IPS DF 6.9 (cell line): ENCODE results near the gene NEDD4L.
"Not testable (repeated sequence)": the region's sequence is repeated elsewhere in the genome, so short reads cannot be mapped to it uniquely, and the experiment has no call there.

ENCODE experiments used
- DNase-seq: peaks from one replicate; pipeline ENCODE4 v3.0.0-alpha.2; 2013; ENCODE audit warnings: low read depth, low spot score
- H3K27ac ChIP-seq: one replicate; pipeline ENCODE4 v1.5.1; 2013; ENCODE audit warnings: low read length, control low read depth
- H3K27me3 ChIP-seq: 2 replicates; pipeline ENCODE4 v1.6.1; 2013; ENCODE audit warnings: mild to moderate bottlenecking, low read length; ENCODE audit not compliant: control insufficient read depth, insufficient read depth
- H3K36me3 ChIP-seq: 2 replicates; pipeline ENCODE4 v1.6.1; 2013; ENCODE audit warnings: low read length; ENCODE audit not compliant: control insufficient read depth, insufficient read depth
- H3K4me1 ChIP-seq: 2 replicates; pipeline ENCODE4 v1.6.1; 2013; ENCODE audit warnings: low read length; ENCODE audit not compliant: control insufficient read depth, insufficient read depth
- H3K4me3 ChIP-seq: 2 replicates; pipeline ENCODE4 v1.5.1; 2013; ENCODE audit warnings: mild to moderate bottlenecking, low read length
- H3K9me3 ChIP-seq: 2 replicates; pipeline ENCODE4 v1.6.1; 2013; ENCODE audit warnings: low read length, inconsistent platforms; ENCODE audit not compliant: control insufficient read depth, insufficient read depth
- WGBS: extraction: QIAGEN DNeasy Blood & Tissue Kit; methylation state at CpG from one replicate; pipeline ENCODE4 v1.1.7; 2013; ENCODE audit warnings: mixed read lengths, missing lambda C conversion rate; ENCODE audit not compliant: insufficient read length, insufficient coverage; 5-methylcytosine and 5-hydroxymethylcytosine counted together

NEDD4L gene

GRCh38 chr18:58167073-58167472 lies 123.0 kb downstream of the NEDD4L start:
- Histone ChIP-seq H3K4me1 (no peaks in the 10 kb centered on the region), H3K9me3 (no peaks in the 10 kb centered on the region), H3K27ac (no peak overlapping the region), H3K4me3 (no peak overlapping the region), H3K36me3 (no peaks in the 10 kb centered on the region), H3K27me3 (no peaks in the 10 kb centered on the region)
- DNase-seq: no peak
- WGBS: no CpG with 5 or more reads among the region's 1 CpG

DNA sequence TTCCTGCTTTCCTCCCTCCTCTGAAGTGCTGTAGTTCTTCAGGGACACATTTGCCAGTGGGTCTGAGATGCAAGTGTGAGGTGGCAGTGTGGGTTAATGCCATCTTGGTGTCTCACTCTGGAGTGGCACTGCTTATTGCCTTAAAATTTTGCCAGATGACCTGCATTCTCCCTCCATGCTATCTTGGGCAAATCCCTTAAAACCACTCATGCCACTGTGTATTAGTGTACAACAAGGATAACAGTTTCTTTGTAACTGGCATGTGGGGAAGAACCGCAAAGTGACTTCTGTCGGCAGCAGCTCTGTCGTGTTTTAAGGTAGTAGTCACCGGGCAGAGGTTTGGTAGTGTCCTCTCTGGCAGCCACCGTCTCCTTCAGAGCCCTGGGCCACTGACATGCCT lies 124.2 kb downstream of the NEDD4L start:
- H3K27ac ChIP-seq: no peak overlapping the region
- DNase-seq: no peak
- no peaks in the 10 kb centered on the region for H3K27me3 ChIP-seq
- no peak overlapping the region for H3K4me3 ChIP-seq
- H3K36me3 ChIP-seq: no peaks in the 10 kb centered on the region
- no peaks in the 10 kb centered on the region for H3K4me1 ChIP-seq
- no peaks in the 10 kb centered on the region for H3K9me3 ChIP-seq
- WGBS: no CpG with 5 or more reads among the region's 5 CpGs

DNA sequence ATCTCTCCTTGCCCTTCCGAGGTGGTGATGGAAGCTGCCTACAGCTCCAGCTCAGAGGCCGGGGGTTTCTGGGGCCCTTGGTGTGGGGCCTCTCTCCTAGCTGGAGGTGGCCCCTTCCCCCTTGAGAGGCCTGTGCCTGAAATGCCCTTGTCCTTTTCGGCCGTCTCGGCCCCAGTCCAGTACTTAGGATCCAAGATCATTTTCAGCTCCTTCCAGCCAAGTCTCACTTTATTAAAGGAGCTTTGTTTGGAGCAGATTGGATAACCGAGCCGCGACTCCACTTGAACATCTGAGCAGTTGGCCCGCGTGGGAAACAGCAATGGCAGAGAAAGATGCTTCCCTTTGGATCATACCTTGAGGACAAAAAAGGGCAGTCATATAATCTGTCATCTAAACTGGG lies 125.0 kb downstream of the NEDD4L start:
- DNase-seq: no peak
- no CpG with 5 or more reads among the region's 10 CpGs for WGBS
- Histone ChIP-seq H3K36me3 (no peaks in the 10 kb centered on the region), H3K4me3 (no peak overlapping the region), H3K9me3 (no peaks in the 10 kb centered on the region), H3K27me3 (no peaks in the 10 kb centered on the region), H3K4me1 (no peaks in the 10 kb centered on the region), H3K27ac (no peak overlapping the region)

- WGBS: no CpG with 5 or more reads among the region's 6 CpGs
- no peak overlapping the region for H3K4me3 ChIP-seq
- H3K36me3 ChIP-seq: no peaks in the 10 kb centered on the region
- peaks cover 1% of the 10 kb centered on the region; the same call in 1 of the 2 replicates for H3K4me1 ChIP-seq
- DNase-seq: no peak
- H3K27ac ChIP-seq: no peak overlapping the region
- no peaks in the 10 kb centered on the region for H3K27me3 ChIP-seq
- H3K9me3 ChIP-seq: no peaks in the 10 kb centered on the region
Observed at GRCh38 chr18:58169472-58169871, 125.4 kb downstream of the NEDD4L start.

DNA sequence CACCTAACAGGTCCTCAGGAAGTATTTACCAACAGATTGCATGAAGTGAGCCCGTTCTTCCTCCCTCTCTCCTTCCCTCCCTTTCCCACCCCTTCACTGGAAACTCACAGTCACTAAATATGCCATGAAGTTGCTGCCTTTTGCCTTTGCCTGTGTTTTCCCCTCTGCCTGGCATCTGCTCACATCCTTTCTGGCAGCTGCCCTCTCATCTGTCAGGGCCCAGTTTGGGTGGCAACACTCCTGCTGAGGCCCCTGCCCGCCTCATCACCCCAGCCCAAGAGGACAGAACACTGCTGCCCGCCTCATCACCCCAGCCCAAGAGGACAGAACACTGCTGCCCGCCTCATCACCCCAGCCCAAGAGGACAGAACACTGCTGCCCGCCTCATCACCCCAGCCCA lies 126.0 kb downstream of the NEDD4L start:
- H3K36me3 ChIP-seq, H3K4me3 ChIP-seq, H3K27ac ChIP-seq, H3K9me3 ChIP-seq, DNase-seq, H3K27me3 ChIP-seq, H3K4me1 ChIP-seq: not testable (repeated sequence)
- no CpG with 5 or more reads among the region's 5 CpGs for WGBS

GRCh38 chr18:58172031-58172430 lies 128.0 kb downstream of the NEDD4L start:
- Histone ChIP-seq H3K36me3 (no peaks in the 10 kb centered on the region), H3K4me3 (no peak overlapping the region), H3K27ac (no peak overlapping the region), H3K4me1 (peaks cover 8% of the 10 kb centered on the region; the same call in 1 of the 2 replicates), H3K27me3 (no peaks in the 10 kb centered on the region), H3K9me3 (no peaks in the 10 kb centered on the region)
- DNase-seq: no peak
- no CpG with 5 or more reads among the region's 6 CpGs for WGBS

DNA sequence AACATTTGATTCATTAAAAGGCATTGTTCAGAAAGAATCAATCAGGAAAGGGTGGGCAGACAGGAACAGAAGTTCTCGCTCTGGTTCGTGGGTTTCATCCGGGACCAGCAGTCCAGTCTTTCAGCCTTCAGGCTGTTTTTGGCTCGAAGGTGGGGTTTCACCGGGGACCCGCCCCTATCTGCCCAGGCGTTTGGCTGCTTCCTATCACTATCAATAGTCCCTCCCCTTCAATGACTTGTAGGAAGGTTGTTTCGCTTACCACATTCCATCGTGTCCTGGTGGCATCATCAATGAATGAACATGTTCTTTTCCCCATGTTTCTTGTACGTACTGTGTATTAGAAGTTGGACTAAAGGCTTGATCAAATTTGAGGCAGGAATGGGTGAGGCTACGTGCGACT lies 130.3 kb downstream of the NEDD4L start:
- no CpG with 5 or more reads among the region's 12 CpGs for WGBS
- Histone ChIP-seq H3K4me1 (peaks cover 9% of the 10 kb centered on the region; the same call in 1 of the 2 replicates), H3K27me3 (no peaks in the 10 kb centered on the region)

DNA sequence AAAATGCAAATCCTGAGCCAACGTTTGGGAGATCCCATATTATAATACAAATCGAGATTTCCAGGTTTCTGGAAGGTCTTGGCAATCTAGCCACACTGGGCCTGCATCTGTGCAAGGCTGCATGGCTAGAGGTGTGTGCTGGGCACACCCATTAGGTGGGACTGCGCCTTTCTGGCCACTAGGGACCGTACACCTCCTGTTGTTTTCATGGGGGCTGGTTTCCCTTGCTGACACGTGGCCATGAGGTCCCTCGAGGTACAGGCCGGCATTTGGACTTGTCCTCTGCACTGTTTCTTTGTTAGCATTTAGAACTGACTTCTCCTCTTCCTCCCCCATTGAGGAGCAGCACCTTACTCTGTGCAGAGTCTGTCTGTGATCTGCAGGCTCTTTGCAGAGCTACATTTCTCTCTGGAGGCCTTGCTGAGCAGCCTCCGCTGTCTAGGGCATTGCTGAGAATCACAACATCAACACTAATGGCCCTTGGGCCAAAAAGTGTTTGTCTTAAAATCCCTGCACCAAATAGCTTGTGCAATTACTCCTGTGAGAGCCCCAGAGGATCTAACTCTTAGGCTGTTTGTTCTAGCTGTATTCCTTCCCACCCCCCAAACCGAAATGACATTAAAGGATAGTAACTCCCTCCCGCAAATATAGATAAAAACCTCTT lies 131.2 kb downstream of the NEDD4L start:
- DNase-seq: no peak
- no peaks in the 10 kb centered on the region for H3K27me3 ChIP-seq
- H3K4me3 ChIP-seq: no peak overlapping the region
- peaks cover 9% of the 10 kb centered on the region; the same call in 1 of the 2 replicates for H3K4me1 ChIP-seq
- no peak overlapping the region for H3K27ac ChIP-seq
- H3K36me3 ChIP-seq: no peaks in the 10 kb centered on the region
- WGBS: 100% methylated on average over 2 of the region's 10 CpGs
- no peaks in the 10 kb centered on the region for H3K9me3 ChIP-seq

More for the DNA sequence above, 130.3 kb downstream of the NEDD4L start:
- Histone ChIP-seq H3K4me3 (no peak overlapping the region), H3K9me3 (no peaks in the 10 kb centered on the region), H3K36me3 (no peaks in the 10 kb centered on the region), H3K27ac (no peak overlapping the region)
- no peak for DNase-seq

GRCh38 chr18:58175786-58176176 lies 131.8 kb downstream of the NEDD4L start:
- H3K4me3 ChIP-seq: no peak overlapping the region
- no peaks in the 10 kb centered on the region for H3K9me3 ChIP-seq
- no peak for DNase-seq
- no CpG with 5 or more reads among the region's 5 CpGs for WGBS
- H3K27me3 ChIP-seq: no peaks in the 10 kb centered on the region
- peaks cover 9% of the 10 kb centered on the region; the same call in 1 of the 2 replicates for H3K4me1 ChIP-seq
- no peak overlapping the region for H3K27ac ChIP-seq
- no peaks in the 10 kb centered on the region for H3K36me3 ChIP-seq

DNA sequence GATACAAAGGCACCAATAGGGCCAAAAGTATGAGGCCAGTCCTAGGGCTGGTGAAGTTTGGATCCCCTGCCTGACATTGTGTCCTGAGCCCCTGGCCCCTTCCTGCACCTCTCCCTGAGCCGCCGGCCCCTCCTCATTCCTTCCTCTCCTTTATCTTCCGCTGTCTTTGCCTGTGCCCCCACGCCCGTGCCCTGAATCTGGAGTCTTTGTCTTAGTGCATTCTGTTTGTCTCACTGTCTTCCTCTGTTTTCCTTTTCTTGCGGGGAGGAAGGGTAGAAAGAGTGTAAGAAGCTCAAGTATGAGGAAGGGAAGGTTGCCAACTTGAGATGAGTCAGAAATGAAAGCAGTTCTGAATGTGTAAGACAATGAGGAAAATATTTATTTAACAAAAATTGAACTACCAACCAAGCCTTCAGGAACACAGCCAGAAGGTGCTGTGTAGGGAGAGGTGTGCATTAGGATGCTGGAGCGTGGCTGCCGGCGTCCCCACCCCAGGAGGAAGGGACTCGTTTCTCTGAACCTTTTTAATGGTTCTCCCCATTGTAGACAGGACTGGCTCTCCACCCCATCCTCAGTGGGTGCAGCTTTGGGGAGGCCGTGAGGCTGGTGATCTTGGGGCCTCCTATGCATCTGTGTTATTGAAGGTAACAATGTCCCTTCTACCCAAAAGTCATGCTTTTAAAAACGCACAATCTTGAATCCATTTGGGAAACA lies 133.1 kb downstream of the NEDD4L start:
- H3K36me3 ChIP-seq: no peaks in the 10 kb centered on the region
- H3K27me3 ChIP-seq: no peaks in the 10 kb centered on the region
- no CpG with 5 or more reads among the region's 12 CpGs for WGBS
- no peak overlapping the region for H3K27ac ChIP-seq
- peaks cover 9% of the 10 kb centered on the region; the same call in 1 of the 2 replicates for H3K4me1 ChIP-seq
- no peak overlapping the region for H3K4me3 ChIP-seq
- no peaks in the 10 kb centered on the region for H3K9me3 ChIP-seq
- DNase-seq: no peak
